ENCODE data around the gene C1QTNF1. TPM values are rescaled to one million over a fixed set of nuclear protein-coding genes. Genes with fewer than 3 reads are reported as not detected.
A peak's percentile ranks its signal among the peaks of the same experiment; 100 is the strongest.

Gene C1QTNF1
- total RNA-seq, 4 donors from 2014 or later: 6.3 to 20.6 (median 14.3) TPM

- no peaks in the 10 kb centered on the region for H3K36me3 ChIP-seq
- peak overlapping the region; percentile 53 to 62 (median 58) for H3K4me3 ChIP-seq
- H3K27me3 ChIP-seq: no peaks in the 10 kb centered on the region
- peak overlapping the region; percentile 38 to 66 (median 47) for H3K27ac ChIP-seq
- DNase-seq: peak in 2 of 3 donors; percentile 46 to 57
- H3K4me1 ChIP-seq: peaks cover 8 to 56% (median 15%) of the 10 kb centered on the region in 4 donors
- no peak for TF ChIP-seq POLR2A (IDR thresholded peaks at IDR 0.05)
- no peak for TF ChIP-seq CTCF (IDR thresholded peaks at IDR 0.05)
- H3K9me3 ChIP-seq: no peaks in the 10 kb centered on the region
These were observed 1.1 kb downstream of the C1QTNF1 start for GRCh38 chr17:79024901-79025737.

GRCh38 chr17:79026376-79027273, 2.7 kb downstream of the C1QTNF1 start:
- Histone ChIP-seq H3K9me3 (no peaks in the 10 kb centered on the region), H3K4me1 (peaks cover 8 to 50% (median 15%) of the 10 kb centered on the region in 4 donors), H3K4me3 (peak overlapping the region in 2 of 4 donors; percentile 8 to 20), H3K27me3 (no peaks in the 10 kb centered on the region), H3K36me3 (no peaks in the 10 kb centered on the region), H3K27ac (peak overlapping the region in 3 of 4 donors; percentile 40 to 79 (median 66))
- DNase-seq: peak in 2 of 3 donors; percentile 61 to 79
- TF ChIP-seq POLR2A (IDR thresholded peaks at IDR 0.05): no peak
- peak in 1 of 6 experiments; percentile 15 for TF ChIP-seq CTCF (IDR thresholded peaks at IDR 0.05)

DNA sequence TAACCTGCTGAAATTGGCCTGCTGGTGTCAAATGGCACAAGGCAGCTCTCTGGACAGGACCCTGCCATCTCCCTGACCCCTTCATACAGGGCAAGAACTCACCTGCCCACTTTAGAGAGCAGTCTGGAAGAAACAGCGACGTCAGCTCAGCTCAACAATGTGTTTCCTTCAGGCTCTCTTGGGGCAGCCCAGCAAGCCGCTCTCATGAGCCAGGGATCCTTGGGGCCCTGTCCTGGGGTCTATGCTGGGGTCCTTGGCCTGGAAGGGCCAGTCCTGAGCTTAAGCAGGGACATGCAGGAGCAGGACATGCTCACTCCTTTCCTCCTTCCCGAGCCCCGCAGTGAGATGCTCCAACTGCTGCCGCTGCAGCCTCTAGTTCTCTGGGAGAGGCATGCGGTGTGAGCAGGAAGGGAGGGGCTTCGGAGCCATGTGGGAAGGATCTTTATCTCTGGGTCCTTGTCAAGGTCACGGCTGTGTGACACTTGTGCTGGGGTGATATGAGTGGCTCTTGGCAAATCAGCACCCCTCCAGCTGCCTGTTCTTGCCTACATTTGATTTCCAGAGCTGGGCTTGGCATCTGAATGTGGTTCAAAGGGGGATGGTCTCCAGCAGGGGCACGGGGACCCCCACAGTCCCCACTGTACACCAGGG, 3.4 kb downstream of the C1QTNF1 start:
- no peak for TF ChIP-seq POLR2A (IDR thresholded peaks at IDR 0.05)
- no peak for TF ChIP-seq CTCF (IDR thresholded peaks at IDR 0.05)
- Histone ChIP-seq H3K4me3 (peak overlapping the region in 2 of 4 donors; percentile 5 to 20), H3K27me3 (no peaks in the 10 kb centered on the region), H3K9me3 (no peaks in the 10 kb centered on the region), H3K27ac (peak overlapping the region in 2 of 4 donors; percentile 66 to 79), H3K36me3 (no peaks in the 10 kb centered on the region), H3K4me1 (peaks cover 8 to 50% (median 15%) of the 10 kb centered on the region in 4 donors)
- DNase-seq: peak in 2 of 3 donors; percentile 46 to 58

- Histone ChIP-seq H3K27ac (peak overlapping the region in 2 of 4 donors; percentile 66 to 79), H3K27me3 (no peaks in the 10 kb centered on the region), H3K9me3 (no peaks in the 10 kb centered on the region), H3K4me1 (peaks cover 8 to 50% (median 15%) of the 10 kb centered on the region in 4 donors), H3K4me3 (no peak overlapping the region), H3K36me3 (no peaks in the 10 kb centered on the region)
- TF ChIP-seq POLR2A (IDR thresholded peaks at IDR 0.05) (no peak), CTCF (IDR thresholded peaks at IDR 0.05) (no peak)
- peak in 1 of 3 donors; percentile 44 for DNase-seq
These were observed 4.0 kb downstream of the C1QTNF1 start for GRCh38 chr17:79027925-79028491.

All from Peyer's patch (tissue), 4 donors.